HG03064 (cell line): ENCODE data around the gene PSMD13.

Experiments used
- ATAC-seq: cut with Tn5 transposase; IDR thresholded peaks from one replicate; pipeline ENCODE4 v1.9.1; 2021; ENCODE audit warnings: low read depth; ENCODE audit not compliant: unreplicated experiment

The PSMD13 gene

DNA sequence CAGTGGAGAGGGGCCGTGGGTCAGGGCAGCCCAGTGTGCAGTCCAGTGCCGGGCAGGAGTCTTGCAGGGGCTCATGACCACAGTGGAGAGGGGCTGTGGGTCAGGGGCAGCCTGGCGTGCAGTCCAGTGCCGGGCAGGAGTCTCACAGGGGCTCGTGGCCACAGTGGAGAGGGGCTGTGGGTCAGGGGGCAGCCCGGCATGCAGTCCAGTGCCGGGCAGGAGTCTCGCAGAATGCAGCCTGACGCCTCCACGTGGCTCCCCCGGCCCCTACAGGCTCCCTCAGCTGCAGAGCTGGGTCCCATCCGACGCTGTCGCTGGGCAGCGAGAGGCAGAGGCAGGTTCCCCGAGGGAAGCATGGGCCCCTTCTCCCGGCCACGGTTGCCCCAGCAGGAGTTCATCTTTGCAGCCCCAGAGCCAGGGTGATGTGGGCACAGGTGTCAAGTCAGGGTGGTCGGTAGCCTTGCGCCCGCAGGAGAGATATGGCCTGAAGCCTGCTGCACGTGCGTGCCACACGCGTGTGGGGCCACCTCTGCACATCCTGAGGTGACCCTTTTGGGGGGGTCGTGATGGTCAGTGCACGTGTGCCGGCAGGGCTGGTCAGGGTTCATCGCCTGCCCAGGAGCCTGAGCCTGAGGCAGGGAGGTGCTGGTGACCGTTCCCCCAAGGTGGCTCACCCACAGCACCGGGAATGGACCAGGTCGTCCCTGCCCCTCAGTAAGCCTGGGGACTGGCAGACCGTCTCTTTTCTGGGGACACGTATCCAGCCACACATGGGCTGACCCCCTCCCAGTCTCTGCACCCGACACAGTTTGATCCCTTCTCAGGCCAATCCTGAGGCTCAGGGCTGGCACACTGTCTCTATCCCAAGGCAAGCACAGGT is 59.6 kb downstream of the PSMD13 start:
- ATAC-seq = no peak

DNA sequence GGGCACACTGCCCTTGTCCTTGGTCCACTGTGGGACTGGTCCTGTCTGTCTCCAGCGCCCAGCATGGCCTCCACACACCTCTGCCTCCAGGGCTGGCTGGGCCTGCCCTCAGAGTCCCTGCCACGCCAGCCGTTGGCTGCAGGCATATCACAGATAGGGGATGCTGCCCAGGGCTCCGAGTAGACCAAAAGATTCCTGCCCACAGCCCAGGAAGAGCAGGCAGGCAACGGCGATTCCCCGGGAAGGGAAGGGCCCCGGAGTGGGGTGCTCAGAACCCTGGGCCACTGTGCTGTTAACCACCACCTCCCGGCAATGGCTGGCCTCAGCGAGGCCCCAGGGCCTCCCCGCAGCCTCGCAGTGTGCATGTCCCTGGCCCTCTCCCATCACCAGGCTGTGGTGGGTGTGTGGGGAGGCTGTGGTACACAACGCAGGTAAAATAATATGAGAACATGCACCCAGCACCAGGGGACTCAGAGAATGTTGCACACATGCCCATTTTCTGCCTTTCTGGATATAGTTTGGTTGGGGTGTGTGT is 60.3 kb downstream of the PSMD13 start:
- no peak for ATAC-seq

DNA sequence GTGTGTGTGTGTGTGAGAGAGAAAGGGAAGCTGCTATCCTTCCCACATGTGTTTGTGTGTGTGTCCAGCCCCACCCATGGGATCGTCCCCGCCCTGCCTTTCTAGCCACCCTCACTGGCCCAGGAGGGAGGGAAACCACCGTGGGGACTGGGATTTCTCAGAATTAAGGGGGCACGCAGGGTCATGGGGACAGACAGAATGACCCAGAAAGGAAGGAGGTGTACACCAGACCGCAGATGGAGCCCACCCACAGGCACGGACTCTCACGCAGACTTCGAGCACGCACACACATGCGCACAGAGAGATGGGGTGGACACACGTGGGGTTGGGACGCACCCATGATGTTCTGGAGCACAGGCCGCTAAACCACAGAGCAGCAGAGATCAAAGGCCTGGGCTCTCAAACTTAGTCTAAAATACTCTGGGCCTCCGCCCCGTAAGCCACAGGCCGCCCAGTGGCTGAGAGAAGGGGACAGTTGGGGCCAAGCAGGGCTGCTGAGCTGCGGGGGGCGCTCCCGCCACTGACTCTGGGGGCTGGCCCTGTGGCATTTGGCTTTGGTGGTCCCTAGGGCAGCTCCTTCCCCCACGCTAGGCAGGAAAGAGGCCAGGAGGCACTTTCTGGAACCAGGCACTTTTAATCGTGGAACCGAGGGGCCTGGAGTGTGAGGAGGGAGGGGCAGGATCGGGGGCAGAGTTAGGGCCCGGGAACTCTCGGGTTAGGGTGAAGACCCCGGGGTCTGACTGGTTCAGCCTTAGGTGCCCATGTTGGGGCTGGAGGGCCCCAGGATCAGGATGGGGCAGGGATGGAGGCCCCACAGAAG is 61.0 kb downstream of the PSMD13 start:
- ATAC-seq = no peak

DNA sequence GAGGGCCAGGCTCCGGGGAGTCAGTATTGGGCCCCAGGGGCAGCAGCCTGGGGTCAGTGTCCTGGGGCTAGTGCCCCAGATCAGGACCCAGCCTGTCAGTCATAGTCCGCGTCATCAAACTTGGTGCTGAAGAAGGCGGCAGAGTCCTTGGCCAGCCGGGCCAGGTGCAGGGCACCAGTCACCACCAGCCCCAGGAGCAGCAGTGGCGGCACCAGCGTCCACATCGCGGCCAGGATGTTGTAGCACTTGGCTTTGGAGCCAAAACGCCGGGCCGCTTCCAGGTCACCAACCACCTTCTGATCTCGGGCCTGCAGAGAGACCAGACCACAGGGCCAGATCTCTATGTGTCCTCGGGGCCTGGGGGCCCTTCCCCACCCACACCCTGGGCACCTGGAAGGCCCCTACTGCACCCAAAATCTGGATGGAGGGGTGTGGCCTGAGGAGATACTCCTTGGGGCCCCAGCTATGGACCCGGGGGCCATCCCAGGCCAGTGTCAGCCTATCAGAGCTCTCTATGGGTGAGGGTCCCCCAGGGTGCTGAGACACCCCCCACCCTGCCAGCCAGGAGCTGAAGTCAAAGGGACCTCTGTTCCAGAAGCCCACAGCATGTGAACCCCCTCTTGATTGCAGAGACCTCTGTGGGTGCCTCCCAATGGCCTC is 61.8 kb downstream of the PSMD13 start:
- ATAC-seq = no peak

DNA sequence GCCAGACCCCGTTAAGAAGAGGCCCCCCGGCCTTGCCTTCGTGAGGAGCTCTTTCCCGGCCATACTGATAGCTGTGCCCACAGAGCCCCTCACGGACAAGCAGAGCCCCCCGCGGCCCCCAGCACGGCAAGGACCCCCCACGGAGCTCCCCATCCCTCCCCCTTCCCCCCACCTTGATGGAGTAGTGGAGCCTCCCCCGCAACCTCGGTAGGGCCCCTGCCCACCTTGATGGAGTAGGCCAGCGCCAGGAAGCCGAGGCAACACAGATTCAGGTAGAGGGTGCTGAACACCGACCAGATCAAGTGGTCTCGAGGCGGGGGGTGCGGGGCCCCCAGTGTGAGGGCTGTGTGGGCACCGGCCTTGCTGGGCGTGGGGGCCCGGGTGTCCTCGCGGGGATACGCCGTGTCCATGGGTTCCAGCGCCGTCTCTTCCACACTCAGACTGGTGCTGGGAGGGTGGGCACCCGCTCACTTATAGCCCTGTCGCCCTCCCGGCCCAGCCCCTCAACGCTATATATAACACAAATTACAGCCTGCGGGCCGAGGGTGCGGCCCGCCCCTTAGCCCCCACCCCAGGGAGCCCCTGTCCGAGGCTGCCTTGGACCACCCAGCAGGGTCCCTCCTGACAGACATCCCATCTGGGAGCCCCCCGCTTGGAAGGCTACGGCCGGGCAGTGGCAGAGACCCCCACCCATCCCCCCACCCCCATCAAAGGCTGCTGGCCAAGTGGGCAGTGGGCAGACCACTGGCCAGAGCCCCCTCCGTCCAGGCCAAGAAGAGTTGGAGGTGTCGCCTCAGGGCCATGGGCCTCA is 62.5 kb downstream of the PSMD13 start, which contains the start of gene IFITM5:
IFITM5 (minus strand) TSS at position 446 of the 811 bp plus-strand sequence; CDS start at position 410, 36 bp downstream.
- no peak for ATAC-seq

DNA sequence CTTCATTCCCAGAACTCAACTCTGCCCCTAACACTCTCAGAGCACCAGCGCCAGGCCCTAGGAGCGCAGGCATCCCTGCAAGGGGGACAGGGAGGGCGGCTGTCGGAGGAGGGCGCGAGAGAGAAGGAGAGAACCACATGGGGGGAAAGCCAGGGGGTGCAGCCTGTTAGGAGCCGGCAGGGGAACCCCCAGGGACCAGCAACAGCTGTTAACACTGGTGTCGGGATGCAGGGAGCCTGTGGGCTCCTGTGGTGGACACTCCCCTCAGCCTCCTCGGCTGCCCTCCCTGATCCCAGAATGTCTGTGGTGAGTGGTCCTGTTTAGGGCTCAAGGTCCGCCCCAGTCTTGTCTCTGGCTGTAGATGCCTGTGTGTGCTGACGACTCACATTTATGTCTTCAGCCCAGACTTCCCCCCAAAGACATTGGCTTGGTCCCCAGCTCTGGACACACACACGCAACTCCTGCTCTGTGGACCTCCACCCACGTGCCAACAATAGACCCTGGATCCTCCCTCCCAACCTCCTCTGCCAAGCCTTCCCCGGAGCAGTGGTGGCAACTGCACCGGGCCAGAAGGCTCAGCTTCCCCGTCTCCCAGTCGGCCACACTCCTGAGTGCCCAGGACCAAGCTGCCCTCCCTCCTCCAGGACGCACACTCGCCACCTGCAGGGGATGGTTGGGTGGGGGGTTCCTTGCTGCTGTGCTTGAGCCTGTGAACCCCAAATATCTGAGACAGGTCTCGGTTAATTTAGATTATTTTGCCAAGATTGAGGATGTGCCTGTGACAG is 63.4 kb downstream of the PSMD13 start:
- ATAC-seq = no peak
